Glomerular endothelial cell (primary cell): ENCODE results near the gene FNBP1. TPM values are rescaled to one million over a fixed set of nuclear protein-coding genes. Genes with fewer than 3 reads are reported as not detected.

Experiments used
- DNase-seq: peaks from one replicate; pipeline ENCODE4 v3.0.0-alpha.2; 2011; ENCODE audit warnings: low read depth, low spot score; ENCODE audit errors: extremely low read depth
- total RNA-seq: library from RNA; depleted of rRNA; stranded (reverse); fragments of >200 nt; gene quantifications from 2 replicates; pipeline ENCODE4 v1.2.3, GENCODE V29; 2015

FNBP1 gene
- total RNA-seq, 1 donor from 2014 or later: 30.1 TPM

GRCh38 chr9:129932303-129933151, 110.5 kb downstream of the FNBP1 start:
- no peak for DNase-seq

- no peak for DNase-seq
Measured at GRCh38 chr9:129930743-129931142, 112.2 kb downstream of the FNBP1 start.

DNA sequence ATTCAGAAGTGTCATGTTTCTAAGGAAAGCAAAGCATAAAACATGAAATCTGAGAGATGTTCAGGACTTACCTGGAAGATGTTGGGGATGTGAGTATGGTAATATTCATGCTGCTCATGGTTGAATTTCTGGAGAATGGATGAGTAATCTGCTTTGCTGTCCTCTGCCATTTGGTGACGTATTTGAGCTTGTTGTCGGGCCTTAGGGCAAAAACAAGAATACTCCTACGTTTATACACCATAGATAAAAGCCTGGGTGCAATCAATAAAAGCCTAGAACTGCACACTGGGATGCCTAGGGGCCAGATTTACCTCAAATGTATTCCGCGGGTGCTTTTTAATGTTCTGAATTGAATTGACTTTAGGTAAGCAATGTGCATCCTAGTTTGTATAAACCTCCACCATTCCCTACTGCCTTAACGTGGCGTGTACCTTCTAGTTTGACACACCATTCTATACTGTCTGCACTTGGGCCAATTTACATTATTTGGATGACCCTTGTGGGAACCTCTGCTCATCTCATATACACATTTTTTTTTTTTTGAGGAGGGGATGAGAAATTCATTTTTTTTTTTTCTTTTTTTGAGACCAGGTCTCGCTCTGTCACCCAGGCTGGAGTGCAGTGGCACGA, 113.4 kb downstream of the FNBP1 start:
- no peak for DNase-seq

DNA sequence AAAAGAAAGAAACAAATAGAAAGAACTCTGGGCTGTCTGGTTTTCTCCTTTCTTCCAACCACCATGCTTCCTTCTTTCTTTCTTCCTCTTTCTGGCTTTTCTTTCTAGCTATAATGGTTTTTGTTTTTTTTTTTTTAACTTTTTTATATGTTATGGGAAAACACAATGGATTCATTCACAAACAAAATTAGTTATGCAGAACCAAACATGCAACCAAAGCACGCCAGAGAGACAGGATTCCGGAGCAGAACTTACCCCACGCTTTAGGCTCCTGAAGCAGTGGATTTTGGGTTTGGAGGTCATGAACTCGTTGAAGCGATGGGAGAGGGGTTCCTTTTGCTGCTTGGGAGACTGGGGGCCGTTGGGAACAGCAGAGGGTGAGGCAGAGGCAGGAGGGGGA, 119.4 kb downstream of the FNBP1 start:
- DNase-seq: no peak

DNA sequence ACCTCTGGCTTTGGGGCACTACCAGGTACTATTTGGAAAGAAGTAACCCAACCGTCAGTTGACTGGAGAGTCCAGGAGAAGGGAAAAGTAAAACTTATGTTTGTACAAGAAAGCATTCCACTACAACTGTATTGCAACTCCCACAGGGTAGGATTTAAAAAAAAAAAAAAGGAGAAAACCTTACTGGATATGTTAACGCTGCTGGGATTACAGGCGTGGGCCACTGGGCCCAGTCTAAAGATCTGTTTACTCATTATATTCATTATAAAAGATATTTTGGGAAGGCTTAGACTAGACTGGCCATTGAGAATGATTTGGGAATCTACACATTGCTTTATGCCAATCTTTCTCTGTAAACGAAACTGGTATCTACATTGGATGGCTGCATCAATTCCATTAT, 121.1 kb downstream of the FNBP1 start:
- DNase-seq: no peak

- no peak for DNase-seq
Measured at GRCh38 chr9:129919841-129920240, 123.1 kb downstream of the FNBP1 start.

DNA sequence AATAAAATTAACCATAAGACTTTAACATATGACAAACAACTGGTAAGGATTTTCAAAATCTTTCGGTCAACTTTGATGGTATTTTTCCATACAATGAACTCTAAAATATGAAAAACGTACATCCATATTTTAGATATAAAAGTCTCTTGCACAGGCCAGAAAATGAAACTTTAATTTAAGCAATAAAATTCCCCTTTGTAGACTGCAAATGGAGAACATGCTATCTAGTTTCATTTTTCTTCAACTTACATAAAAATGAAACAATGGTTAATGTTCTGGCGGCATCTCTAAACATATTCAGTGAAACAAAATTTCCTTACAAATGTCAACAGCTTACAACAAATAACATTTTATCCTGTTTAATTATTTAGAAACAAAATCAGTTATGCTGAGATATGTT, 123.7 kb downstream of the FNBP1 start:
- DNase-seq: no peak

- DNase-seq: no peak
Measured at GRCh38 chr9:129918296-129918950, 124.6 kb downstream of the FNBP1 start.

GRCh38 chr9:129916707-129917106, 126.3 kb downstream of the FNBP1 start:
- DNase-seq: no peak

DNA sequence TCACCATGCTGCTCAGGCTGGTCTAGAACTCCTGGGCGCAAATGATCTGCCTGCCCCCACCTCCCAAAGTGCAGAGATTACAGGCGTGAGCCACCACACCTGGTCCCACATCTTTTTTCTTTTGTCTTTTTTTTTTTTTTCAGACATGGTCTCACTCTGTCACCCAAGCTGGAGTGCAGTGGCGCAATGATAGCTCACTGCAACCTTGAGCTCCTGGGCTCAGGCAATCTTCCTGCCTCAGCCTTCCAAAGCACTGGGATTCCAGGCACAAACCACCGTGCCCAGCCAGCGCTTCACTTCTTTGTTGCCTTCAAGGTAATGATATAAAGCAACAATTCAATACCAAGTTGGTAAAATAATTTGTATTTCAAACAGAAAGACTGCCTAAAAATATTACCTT, 128.9 kb downstream of the FNBP1 start:
- no peak for DNase-seq

DNA sequence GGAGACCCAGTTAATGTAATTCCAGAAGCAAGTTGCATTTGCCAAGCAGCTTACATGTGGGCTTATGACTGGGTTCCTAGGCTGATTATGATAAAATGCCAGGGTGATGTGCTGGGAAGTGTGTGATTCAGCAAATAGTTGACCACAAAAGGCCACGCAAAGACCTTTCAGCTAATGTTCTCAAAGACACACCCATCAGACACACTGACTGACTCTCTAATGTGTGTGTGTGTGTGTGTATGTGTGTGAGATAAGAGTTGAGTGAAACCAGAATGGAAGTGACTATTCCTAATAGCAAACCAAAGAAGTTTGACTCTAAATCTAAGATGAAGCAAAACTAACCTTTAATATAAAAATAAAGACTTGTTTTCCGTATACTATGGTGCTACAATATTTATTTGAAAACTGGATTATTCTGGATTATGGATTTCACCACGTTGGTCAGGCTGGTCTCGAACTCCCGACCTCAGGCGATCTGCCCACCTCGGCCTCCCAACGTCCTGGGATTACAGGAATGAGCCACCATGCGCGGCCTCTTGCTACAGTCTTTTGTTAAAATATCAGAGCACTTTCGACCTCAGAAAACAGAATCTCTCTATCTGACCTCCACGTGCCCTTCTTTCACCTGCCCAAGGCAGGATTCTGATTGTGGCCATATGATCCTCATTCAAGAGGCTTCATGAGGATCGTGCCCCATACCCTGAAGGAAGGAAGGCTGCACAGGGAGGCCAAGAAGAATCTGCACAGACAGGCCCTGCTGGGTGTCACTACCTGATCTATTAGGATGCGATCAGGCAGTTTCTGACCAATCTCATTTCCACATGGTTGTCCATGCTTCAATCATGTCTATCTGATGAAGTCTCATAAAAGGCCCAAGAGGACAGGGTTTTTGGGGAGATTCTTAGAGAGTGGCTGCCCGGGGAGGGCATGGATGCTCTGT, 132.1 kb downstream of the FNBP1 start:
- peak; percentile 89 for DNase-seq

DNA sequence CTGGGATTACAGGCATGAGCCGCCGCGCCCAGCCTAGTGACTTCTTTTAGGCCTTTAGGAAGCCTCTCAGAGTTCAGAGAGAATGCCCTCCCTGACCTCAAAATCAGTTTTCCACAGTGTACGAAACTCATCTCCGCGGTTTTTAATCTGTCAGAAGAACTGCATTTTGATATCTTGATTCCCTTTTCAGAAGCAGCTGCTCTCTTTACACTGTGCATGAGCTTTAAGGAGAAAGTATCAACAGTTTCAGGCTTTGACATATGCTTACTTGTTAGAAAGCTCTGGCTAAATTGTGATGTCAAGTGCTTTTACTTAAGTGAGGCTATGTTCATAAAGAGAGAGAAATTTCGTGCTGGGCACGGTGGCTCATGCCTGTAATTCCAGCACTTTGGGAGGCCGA, 133.1 kb downstream of the FNBP1 start:
- DNase-seq: no peak

GRCh38 chr9:129908906-129909305, 134.1 kb downstream of the FNBP1 start:
- no peak for DNase-seq

- DNase-seq: no peak
Measured at GRCh38 chr9:129907201-129907600, 135.8 kb downstream of the FNBP1 start.

DNA sequence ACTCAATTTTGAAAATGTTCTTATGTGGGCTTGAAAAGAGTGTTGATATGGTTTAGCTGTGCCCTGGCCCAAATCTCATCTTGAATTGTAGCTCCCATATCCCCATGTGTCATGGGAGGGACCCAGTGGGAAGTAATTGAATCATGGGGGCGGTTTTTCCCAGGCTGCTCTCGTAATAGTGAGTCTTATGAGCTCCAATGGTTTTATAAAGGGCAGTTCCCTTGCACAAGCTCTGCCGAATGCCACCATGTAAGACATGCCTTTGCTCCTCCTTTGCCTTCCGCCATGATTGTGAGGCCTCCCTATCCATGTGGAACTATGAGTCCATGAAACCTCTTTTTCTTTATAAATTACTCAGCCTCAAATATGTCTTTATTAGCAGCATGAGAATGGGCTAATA, 136.7 kb downstream of the FNBP1 start:
- no peak for DNase-seq

GRCh38 chr9:129904734-129905133, 138.3 kb downstream of the FNBP1 start:
- DNase-seq: no peak

GRCh38 chr9:129902740-129903134, 140.3 kb downstream of the FNBP1 start:
- DNase-seq: no peak

GRCh38 chr9:129901993-129902739, 140.8 kb downstream of the FNBP1 start:
- no peak for DNase-seq

DNA sequence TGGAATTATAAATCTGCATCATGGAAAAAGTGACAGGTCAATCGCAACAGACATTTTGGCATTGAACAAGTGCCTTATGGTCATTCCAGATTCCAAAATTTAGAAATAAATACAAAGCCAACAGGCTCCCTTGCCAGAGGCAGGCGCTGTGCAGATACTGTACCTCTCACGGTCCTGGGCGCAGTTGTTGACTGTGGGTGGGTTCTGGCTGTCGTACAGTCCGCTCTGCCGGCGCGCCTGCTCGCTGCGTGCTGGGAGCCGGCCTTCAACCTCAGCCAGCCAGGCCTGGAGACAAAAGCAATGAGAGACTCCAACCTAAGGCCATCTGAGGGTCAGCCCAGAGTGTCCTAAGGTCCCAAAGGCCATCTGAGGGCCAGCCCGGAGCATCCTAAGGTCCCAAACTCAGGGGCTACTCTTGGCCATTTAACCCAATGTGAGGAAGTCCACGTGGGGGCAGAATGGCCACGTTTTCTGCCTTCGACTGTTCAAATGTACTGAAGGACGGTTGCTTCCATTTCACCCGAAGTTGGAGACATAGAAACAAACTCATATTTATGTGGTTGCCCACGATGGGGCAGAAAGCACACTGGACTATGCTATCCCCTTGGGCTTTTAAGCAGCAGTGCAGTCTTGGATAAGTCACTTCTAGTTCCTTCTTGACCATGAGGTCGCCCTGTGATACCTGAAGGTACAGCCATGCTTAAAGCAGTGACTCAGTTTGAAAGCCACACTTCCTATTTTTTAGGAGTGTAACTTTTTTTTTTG, 142.5 kb downstream of the FNBP1 start:
- DNase-seq: no peak
